RWPE2 (cell line): ENCODE measurements around the gene SF1.

Experiments used
- ATAC-seq: fragments of 200-7000 bp; cut with Tn5 transposase; 3 replicates; pipeline ENCODE4 v1.9.1; 2021; ENCODE audit warnings: low read depth
- DNase-seq: peaks from one replicate; pipeline ENCODE4 v3.0.0-alpha.2; 2020; ENCODE audit warnings: low spot score
- H3K27ac ChIP-seq: fragments of 450-650 bp; 2 replicates; pipeline ENCODE4 v1.5.1; 2017; ENCODE audit warnings: mild to moderate bottlenecking; ENCODE audit not compliant: poor library complexity, severe bottlenecking
- H3K27me3 ChIP-seq: fragments of 250-450 bp; sonication (Bioruptor Pico); 2 replicates; pipeline ENCODE4 v1.5.1; 2021; ENCODE audit warnings: mild to moderate bottlenecking, moderate library complexity; ENCODE audit not compliant: insufficient read depth, poor library complexity, severe bottlenecking
- H3K36me3 ChIP-seq: fragments of 250-450 bp; sonication (Bioruptor Pico); 2 replicates; pipeline ENCODE4 v1.5.1; 2020; ENCODE audit warnings: low read depth, mild to moderate bottlenecking, moderate library complexity
- H3K4me1 ChIP-seq: fragments of 250-450 bp; sonication (Bioruptor Pico); 2 replicates; pipeline ENCODE4 v1.5.1; 2021; ENCODE audit warnings: mild to moderate bottlenecking, moderate library complexity; ENCODE audit not compliant: insufficient read depth, poor library complexity, severe bottlenecking
- H3K4me3 ChIP-seq: fragments of 250-450 bp; sonication (Bioruptor Pico); 2 replicates; pipeline ENCODE4 v1.5.1; 2021; ENCODE audit warnings: mild to moderate bottlenecking, moderate library complexity; ENCODE audit not compliant: severe bottlenecking
- H3K9me3 ChIP-seq: fragments of 250-450 bp; sonication (Bioruptor Pico); 2 replicates; pipeline ENCODE4 v1.5.1; 2021; ENCODE audit warnings: mild to moderate bottlenecking, moderate library complexity; ENCODE audit not compliant: severe bottlenecking
- CTCF ChIP-seq: fragments of 450-650 bp; IDR thresholded peaks from one replicate; pipeline ENCODE4 v1.5.1; 2017; ENCODE audit warnings: mild to moderate bottlenecking, moderate library complexity; ENCODE audit not compliant: poor library complexity, severe bottlenecking

The SF1 gene

GRCh38 chr11:64789331-64790204, 11.2 kb upstream of the SF1 start:
- no peak for DNase-seq
- TF ChIP-seq CTCF: no peak

GRCh38 chr11:64788321-64789215, 10.2 kb upstream of the SF1 start:
- no peak overlapping the region for H3K4me3 ChIP-seq
- H3K36me3 ChIP-seq: no peaks in the 10 kb centered on the region
- no peaks in the 10 kb centered on the region for H3K27me3 ChIP-seq
- DNase-seq: no peak
- H3K27ac ChIP-seq: no peak overlapping the region
- H3K9me3 ChIP-seq: no peaks in the 10 kb centered on the region
- no peak for TF ChIP-seq CTCF
- H3K4me1 ChIP-seq: no peaks in the 10 kb centered on the region
- ATAC-seq: no peak

More at GRCh38 chr11:64789331-64790204, 11.2 kb upstream of the SF1 start:
- H3K27me3 ChIP-seq: no peaks in the 10 kb centered on the region
- no peaks in the 10 kb centered on the region for H3K9me3 ChIP-seq
- H3K4me1 ChIP-seq: no peaks in the 10 kb centered on the region
- H3K4me3 ChIP-seq: no peak overlapping the region
- H3K36me3 ChIP-seq: no peaks in the 10 kb centered on the region
- no peak for ATAC-seq
- H3K27ac ChIP-seq: no peak overlapping the region

GRCh38 chr11:64787526-64788320, 9.4 kb upstream of the SF1 start:
- DNase-seq (peak; percentile 65), ATAC-seq (peak; percentile 43; the same call in 1 of the 3 replicates)
- no peak overlapping the region for H3K4me3 ChIP-seq
- no peaks in the 10 kb centered on the region for H3K4me1 ChIP-seq
- H3K27ac ChIP-seq: no peak overlapping the region
- no peaks in the 10 kb centered on the region for H3K27me3 ChIP-seq
- peak; percentile 75 for TF ChIP-seq CTCF
- no peaks in the 10 kb centered on the region for H3K9me3 ChIP-seq
- H3K36me3 ChIP-seq: no peaks in the 10 kb centered on the region

DNA sequence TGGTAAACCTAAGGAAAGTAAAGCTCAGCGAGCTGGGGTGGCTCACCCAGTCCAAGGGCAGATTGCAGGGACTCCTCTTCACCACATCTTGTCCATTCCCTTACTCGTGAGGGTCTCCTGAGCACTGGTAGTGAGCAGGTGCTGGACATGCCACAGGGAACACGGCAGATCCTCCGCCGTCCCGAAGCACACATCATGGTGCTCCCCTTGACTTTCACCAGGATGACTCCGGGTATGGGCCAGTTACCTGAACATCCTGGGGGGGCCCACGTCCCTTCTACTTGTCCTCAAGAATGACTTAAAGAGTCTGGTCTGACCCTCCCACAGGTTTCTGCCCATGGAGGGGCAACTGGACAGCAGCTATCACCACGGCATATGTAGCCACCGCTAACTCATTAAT, 8.0 kb upstream of the SF1 start:
- TF ChIP-seq CTCF: no peak
- Histone ChIP-seq H3K4me1 (no peaks in the 10 kb centered on the region), H3K27ac (no peak overlapping the region), H3K36me3 (no peaks in the 10 kb centered on the region), H3K9me3 (no peaks in the 10 kb centered on the region), H3K27me3 (no peaks in the 10 kb centered on the region), H3K4me3 (no peak overlapping the region)
- DNase-seq (no peak), ATAC-seq (no peak)
